Activated naive CD8-positive, alpha-beta T cell (primary cell): ENCODE results near the gene YIPF1.
A peak's percentile ranks its signal among the peaks of the same experiment; 100 is the strongest.
"Not testable (repeated sequence)": the region's sequence is repeated elsewhere in the genome, so short reads cannot be mapped to it uniquely, and the experiment has no call there.

Source experiments
- H3K27ac Mint-ChIP-seq: one replicate; pipeline ENCODE4 v1.8.0; 2021; ENCODE audit warnings: mixed read lengths
- H3K27me3 Mint-ChIP-seq: one replicate; pipeline ENCODE4 v1.8.0; 2021; ENCODE audit warnings: mixed read lengths
- H3K36me3 Mint-ChIP-seq: one replicate; pipeline ENCODE4 v1.8.0; 2021; ENCODE audit warnings: mixed read lengths
- H3K4me1 Mint-ChIP-seq: one replicate; pipeline ENCODE4 v1.8.0; 2021; ENCODE audit warnings: low read depth, mixed read lengths
- H3K4me3 Mint-ChIP-seq: one replicate; pipeline ENCODE4 v1.8.0; 2021; ENCODE audit warnings: mild to moderate bottlenecking, mixed read lengths
- H3K9me3 Mint-ChIP-seq: one replicate; pipeline ENCODE4 v1.8.0; 2021; ENCODE audit warnings: low read depth, mixed read lengths

The YIPF1 gene

DNA sequence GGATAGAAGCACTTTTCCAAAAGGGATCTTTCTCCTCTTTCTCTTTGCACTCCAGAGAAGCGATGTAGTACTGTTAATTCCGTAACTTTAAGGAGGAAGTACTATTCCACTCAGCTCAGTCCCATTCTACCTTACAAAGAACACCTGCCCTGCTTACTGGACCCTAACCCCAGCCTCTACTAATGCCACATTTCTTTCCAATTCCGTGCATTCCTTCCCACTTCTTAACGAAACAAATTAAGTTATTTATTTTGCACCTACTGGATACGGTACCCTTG is 52.0 kb downstream of the YIPF1 start:
- Mint-ChIP-seq H3K36me3 (peaks cover 4% of the 10 kb centered on the region), H3K27ac (peak overlapping the region; percentile 98), H3K27me3 (no peaks in the 10 kb centered on the region), H3K4me3 (peak overlapping the region; percentile 96), H3K4me1 (peaks cover 29% of the 10 kb centered on the region), H3K9me3 (no peaks in the 10 kb centered on the region)

- H3K27ac Mint-ChIP-seq, result no peak overlapping the region
- peak overlapping the region; percentile 11 for H3K4me3 Mint-ChIP-seq
- peaks cover 4% of the 10 kb centered on the region for H3K36me3 Mint-ChIP-seq
- no peaks in the 10 kb centered on the region for H3K27me3 Mint-ChIP-seq
- H3K9me3 Mint-ChIP-seq, result no peaks in the 10 kb centered on the region
- H3K4me1 Mint-ChIP-seq, result peaks cover 30% of the 10 kb centered on the region
Measured at GRCh38 chr1:53835491-53835890, 54.1 kb downstream of the YIPF1 start.

GRCh38 chr1:53834776-53835175 is 54.8 kb downstream of the YIPF1 start:
- no peak overlapping the region for H3K27ac Mint-ChIP-seq
- H3K4me1 Mint-ChIP-seq, result peaks cover 30% of the 10 kb centered on the region
- peaks cover 4% of the 10 kb centered on the region for H3K36me3 Mint-ChIP-seq
- no peaks in the 10 kb centered on the region for H3K9me3 Mint-ChIP-seq
- no peaks in the 10 kb centered on the region for H3K27me3 Mint-ChIP-seq
- no peak overlapping the region for H3K4me3 Mint-ChIP-seq

GRCh38 chr1:53833393-53833792 is 56.2 kb downstream of the YIPF1 start:
- Mint-ChIP-seq H3K27ac (no peak overlapping the region), H3K27me3 (no peaks in the 10 kb centered on the region), H3K4me3 (no peak overlapping the region), H3K36me3 (peaks cover 8% of the 10 kb centered on the region), H3K4me1 (peaks cover 25% of the 10 kb centered on the region), H3K9me3 (no peaks in the 10 kb centered on the region)

GRCh38 chr1:53826367-53826766 is 63.2 kb downstream of the YIPF1 start:
- H3K27me3 Mint-ChIP-seq, result no peaks in the 10 kb centered on the region
- peaks cover 6% of the 10 kb centered on the region for H3K36me3 Mint-ChIP-seq
- no peak overlapping the region for H3K4me3 Mint-ChIP-seq
- H3K4me1 Mint-ChIP-seq, result no peaks in the 10 kb centered on the region
- no peaks in the 10 kb centered on the region for H3K9me3 Mint-ChIP-seq
- no peak overlapping the region for H3K27ac Mint-ChIP-seq

DNA sequence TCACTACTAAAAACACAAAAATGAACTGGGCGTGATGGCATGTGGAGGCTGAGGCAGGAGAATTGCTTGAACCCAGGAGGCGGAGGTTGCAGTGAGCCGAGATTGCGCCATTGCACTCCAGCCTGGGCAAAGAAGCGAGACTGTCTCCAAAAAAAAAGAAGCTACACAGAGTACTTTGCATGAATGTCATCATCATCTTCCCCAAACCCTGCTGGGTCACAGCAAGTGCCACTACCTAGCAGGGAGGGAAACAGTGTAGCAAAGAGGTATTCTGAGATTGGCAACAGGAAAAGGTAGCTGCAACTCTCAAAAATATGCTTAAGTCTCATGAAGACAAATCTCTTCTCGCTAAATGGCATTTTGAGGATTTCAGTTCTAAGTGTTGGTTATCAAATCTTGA is 64.3 kb downstream of the YIPF1 start:
- no peak overlapping the region for H3K27ac Mint-ChIP-seq
- no peaks in the 10 kb centered on the region for H3K27me3 Mint-ChIP-seq
- no peaks in the 10 kb centered on the region for H3K9me3 Mint-ChIP-seq
- no peaks in the 10 kb centered on the region for H3K4me1 Mint-ChIP-seq
- no peak overlapping the region for H3K4me3 Mint-ChIP-seq
- peaks cover 6% of the 10 kb centered on the region for H3K36me3 Mint-ChIP-seq

DNA sequence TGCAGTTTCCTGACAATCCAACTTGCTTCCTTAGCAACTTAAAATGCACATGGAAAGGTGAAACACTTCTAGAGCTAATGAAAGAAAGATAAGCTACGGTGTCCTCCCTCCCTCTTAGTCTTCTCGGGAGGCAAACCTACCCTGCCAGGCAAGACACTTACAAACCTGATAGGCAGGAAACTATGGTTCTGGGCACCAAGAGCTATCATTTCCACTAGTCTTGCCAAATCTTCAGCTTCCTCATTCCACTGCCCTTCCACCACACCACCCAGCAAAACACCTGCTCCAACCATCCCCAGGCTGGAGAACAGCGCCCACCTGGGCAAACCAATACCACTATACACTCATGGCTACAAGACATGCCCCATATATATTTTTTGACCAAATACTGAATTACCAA is 66.7 kb downstream of the YIPF1 start:
- no peaks in the 10 kb centered on the region for H3K4me1 Mint-ChIP-seq
- H3K27me3 Mint-ChIP-seq, result no peaks in the 10 kb centered on the region
- peaks cover 11% of the 10 kb centered on the region for H3K36me3 Mint-ChIP-seq
- no peaks in the 10 kb centered on the region for H3K9me3 Mint-ChIP-seq
- no peak overlapping the region for H3K4me3 Mint-ChIP-seq
- no peak overlapping the region for H3K27ac Mint-ChIP-seq

- peaks cover 23% of the 10 kb centered on the region for H3K36me3 Mint-ChIP-seq
- no peak overlapping the region for H3K27ac Mint-ChIP-seq
- no peak overlapping the region for H3K4me3 Mint-ChIP-seq
- no peaks in the 10 kb centered on the region for H3K27me3 Mint-ChIP-seq
- no peaks in the 10 kb centered on the region for H3K9me3 Mint-ChIP-seq
- no peaks in the 10 kb centered on the region for H3K4me1 Mint-ChIP-seq
Measured at GRCh38 chr1:53821380-53821779, 68.2 kb downstream of the YIPF1 start.

- no peaks in the 10 kb centered on the region for H3K9me3 Mint-ChIP-seq
- H3K4me3 Mint-ChIP-seq, result no peak overlapping the region
- H3K36me3 Mint-ChIP-seq, result peaks cover 29% of the 10 kb centered on the region
- H3K27me3 Mint-ChIP-seq, result no peaks in the 10 kb centered on the region
- no peak overlapping the region for H3K27ac Mint-ChIP-seq
- H3K4me1 Mint-ChIP-seq, result peaks cover 6% of the 10 kb centered on the region
Measured at GRCh38 chr1:53819387-53819786, 70.2 kb downstream of the YIPF1 start.

GRCh38 chr1:53816584-53816983 is 73.0 kb downstream of the YIPF1 start:
- not testable (repeated sequence) for H3K27ac Mint-ChIP-seq, H3K27me3 Mint-ChIP-seq, H3K9me3 Mint-ChIP-seq, H3K4me1 Mint-ChIP-seq, H3K4me3 Mint-ChIP-seq
- peaks cover 45% of the 10 kb centered on the region for H3K36me3 Mint-ChIP-seq

DNA sequence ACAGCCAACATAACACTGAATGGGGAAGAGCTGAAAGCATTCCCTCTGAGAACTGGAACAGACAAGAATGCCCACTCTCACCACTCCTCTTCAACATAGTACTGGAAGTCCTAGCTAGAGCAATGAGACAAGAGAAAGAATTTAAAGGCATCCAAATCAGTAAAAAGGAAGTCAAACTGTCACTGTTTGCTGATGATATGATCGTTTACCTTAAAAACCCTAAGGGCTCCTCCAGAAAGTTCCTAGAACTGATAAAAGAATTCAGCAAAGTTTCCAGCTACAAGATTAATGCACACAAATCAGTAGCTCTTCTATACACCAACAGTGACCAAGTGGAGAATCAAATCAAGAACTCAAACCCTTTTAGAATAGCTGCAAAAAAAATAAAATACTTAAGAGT is 74.1 kb downstream of the YIPF1 start:
- not testable (repeated sequence) for H3K4me3 Mint-ChIP-seq, H3K9me3 Mint-ChIP-seq, H3K27ac Mint-ChIP-seq, H3K27me3 Mint-ChIP-seq, H3K4me1 Mint-ChIP-seq
- H3K36me3 Mint-ChIP-seq, result peaks cover 45% of the 10 kb centered on the region

DNA sequence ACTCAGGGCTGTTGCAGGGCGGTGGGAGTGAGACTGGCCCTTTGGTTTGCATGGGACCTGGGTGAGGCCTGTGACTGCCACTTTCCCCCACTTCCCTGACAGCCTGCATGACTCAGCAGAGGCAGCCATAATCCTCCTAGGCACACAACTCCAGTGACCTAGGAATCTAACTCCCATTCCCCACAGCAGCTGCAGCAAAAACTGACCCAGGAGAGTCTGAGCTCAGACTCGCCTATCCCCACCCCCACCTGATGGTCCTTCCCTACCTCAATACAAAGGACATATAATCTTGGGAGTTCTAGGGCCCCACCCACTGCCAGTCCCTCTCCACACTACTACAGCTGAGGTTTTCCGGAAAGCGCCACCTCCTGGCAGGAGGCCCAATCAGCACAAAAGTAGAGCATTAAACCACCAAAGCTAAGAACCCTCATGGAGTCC is 78.2 kb downstream of the YIPF1 start:
- Mint-ChIP-seq H3K27me3 (no peaks in the 10 kb centered on the region), H3K27ac (no peak overlapping the region), H3K9me3 (no peaks in the 10 kb centered on the region), H3K36me3 (peaks cover 27% of the 10 kb centered on the region), H3K4me1 (peaks cover 9% of the 10 kb centered on the region), H3K4me3 (no peak overlapping the region)

- Mint-ChIP-seq H3K27me3 (no peaks in the 10 kb centered on the region), H3K4me3 (no peak overlapping the region), H3K9me3 (no peaks in the 10 kb centered on the region), H3K4me1 (peaks cover 7% of the 10 kb centered on the region), H3K27ac (no peak overlapping the region), H3K36me3 (peaks cover 22% of the 10 kb centered on the region)
Measured at GRCh38 chr1:53810497-53810896, 79.1 kb downstream of the YIPF1 start.

DNA sequence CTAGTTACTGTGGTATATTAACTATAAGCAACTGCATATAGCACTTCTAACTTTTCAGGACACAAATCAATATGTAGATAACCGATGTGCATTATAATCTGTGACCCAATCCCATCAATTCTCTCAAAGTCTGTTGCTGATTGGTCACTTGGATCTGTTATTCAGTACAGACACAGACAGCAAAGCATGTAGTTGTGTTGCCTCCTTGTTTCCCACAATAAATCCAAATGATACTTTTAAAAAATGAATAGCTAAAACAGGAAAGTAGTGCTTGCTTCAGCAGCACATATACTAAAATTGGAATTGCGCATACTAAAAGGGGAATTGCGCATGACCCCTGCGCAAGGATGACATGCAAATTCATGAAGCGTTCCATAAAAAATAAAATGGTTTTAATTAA is 79.6 kb downstream of the YIPF1 start:
- Mint-ChIP-seq H3K4me1 (peaks cover 4% of the 10 kb centered on the region), H3K4me3 (no peak overlapping the region), H3K9me3 (no peaks in the 10 kb centered on the region), H3K27ac (no peak overlapping the region), H3K36me3 (peaks cover 18% of the 10 kb centered on the region), H3K27me3 (no peaks in the 10 kb centered on the region)

- Mint-ChIP-seq H3K27me3 (no peaks in the 10 kb centered on the region), H3K27ac (no peak overlapping the region), H3K4me1 (no peaks in the 10 kb centered on the region), H3K36me3 (peaks cover 12% of the 10 kb centered on the region), H3K4me3 (no peak overlapping the region), H3K9me3 (no peaks in the 10 kb centered on the region)
Measured at GRCh38 chr1:53807916-53808315, 81.7 kb downstream of the YIPF1 start.

DNA sequence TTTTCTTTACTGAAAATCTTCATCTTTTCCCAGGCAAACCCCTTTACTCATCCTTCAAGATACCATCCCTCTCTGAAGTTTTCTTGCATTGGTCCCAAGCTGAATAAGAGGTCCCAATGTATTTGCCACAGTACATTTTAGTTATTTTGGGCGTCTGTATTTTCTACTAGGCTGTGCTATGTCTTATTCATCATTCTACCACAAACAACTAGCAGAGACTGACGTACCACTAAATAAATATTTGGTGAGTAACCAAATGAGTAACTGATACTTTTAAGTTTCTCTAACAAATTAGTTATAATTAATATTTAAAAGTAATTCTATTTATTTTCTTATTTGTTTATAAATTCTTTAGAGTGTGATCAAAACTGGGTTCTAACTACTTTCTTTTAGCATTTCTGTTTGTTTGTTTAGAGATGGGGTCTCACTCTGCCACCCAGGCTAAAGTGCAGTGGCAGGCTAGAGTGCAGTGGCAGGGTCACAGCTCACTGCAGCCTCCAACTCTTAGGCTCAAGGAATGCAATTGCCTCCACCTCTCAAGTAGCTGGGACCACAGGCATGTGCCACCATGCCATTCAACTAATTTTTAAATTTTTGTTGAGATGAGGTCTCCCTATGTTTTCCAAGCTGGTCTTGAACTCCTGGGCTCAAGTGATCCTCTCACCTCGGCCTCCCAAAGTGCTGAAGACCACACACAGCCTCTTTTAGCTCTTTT is 84.6 kb downstream of the YIPF1 start:
- H3K9me3 Mint-ChIP-seq, result no peaks in the 10 kb centered on the region
- H3K27me3 Mint-ChIP-seq, result no peaks in the 10 kb centered on the region
- H3K27ac Mint-ChIP-seq, result no peak overlapping the region
- H3K36me3 Mint-ChIP-seq, result peaks cover 12% of the 10 kb centered on the region
- no peak overlapping the region for H3K4me3 Mint-ChIP-seq
- H3K4me1 Mint-ChIP-seq, result no peaks in the 10 kb centered on the region
